ENCODE measurements around the gene ADAD1.

ADAD1 gene

DNA sequence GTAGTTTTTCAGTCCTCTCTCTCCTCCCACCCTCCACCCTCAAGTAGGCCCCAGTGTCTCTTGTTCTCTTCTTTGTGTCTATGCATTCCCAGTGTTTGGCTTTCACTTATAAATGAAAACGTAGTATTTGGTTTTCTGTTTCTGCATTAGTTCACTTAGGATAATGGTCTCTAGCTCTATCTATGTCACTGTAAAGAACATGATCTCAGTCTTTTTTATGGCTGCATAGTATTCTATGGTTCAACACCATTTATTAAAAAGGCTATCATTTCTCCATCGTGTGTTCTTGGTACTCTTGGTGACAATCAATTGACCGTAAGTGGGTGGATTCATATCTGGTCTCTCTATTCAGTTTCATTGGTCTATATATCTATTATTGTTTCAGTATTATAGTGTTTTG, 96.4 kb downstream of the ADAD1 start:
- DNase-seq (ENCODE audit: low read depth): no peak
- TF ChIP-seq, protein P1, sequence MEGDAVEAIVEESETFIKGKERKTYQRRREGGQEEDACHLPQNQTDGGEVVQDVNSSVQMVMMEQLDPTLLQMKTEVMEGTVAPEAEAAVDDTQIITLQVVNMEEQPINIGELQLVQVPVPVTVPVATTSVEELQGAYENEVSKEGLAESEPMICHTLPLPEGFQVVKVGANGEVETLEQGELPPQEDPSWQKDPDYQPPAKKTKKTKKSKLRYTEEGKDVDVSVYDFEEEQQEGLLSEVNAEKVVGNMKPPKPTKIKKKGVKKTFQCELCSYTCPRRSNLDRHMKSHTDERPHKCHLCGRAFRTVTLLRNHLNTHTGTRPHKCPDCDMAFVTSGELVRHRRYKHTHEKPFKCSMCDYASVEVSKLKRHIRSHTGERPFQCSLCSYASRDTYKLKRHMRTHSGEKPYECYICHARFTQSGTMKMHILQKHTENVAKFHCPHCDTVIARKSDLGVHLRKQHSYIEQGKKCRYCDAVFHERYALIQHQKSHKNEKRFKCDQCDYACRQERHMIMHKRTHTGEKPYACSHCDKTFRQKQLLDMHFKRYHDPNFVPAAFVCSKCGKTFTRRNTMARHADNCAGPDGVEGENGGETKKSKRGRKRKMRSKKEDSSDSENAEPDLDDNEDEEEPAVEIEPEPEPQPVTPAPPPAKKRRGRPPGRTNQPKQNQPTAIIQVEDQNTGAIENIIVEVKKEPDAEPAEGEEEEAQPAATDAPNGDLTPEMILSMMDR (IDR thresholded peaks at IDR 0.05; ENCODE audit: control insufficient read depth, insufficient read depth, low read depth, low read length, missing control alignments): no peak
- no peak overlapping the region for H3K4me3 ChIP-seq (ENCODE audit: control insufficient read depth, low read depth, low read length)

DNA sequence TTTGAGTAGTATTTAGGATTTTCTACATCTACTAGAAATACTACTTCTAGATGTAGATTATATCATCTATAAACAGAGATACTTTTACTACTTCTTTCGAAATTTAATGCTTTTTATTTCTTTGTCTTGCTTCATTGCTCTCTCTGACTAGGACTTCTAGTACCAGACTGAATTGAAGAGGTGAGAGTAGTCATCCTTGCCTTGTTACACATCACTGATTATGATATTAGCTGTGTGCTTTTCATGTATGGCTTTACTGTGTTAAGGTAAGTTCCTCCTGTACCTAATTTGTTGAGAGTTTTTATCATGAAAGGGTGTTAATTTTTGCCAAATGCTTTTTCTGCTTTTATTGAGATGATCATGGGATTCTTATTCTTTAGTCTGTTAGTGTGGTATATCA, 97.3 kb downstream of the ADAD1 start:
- no peak overlapping the region for H3K4me3 ChIP-seq (ENCODE audit: control insufficient read depth, low read depth, low read length)
- TF ChIP-seq, protein P1 (IDR thresholded peaks at IDR 0.05; ENCODE audit: control insufficient read depth, insufficient read depth, low read depth, low read length, missing control alignments): no peak
- DNase-seq (ENCODE audit: low read depth): no peak

DNA sequence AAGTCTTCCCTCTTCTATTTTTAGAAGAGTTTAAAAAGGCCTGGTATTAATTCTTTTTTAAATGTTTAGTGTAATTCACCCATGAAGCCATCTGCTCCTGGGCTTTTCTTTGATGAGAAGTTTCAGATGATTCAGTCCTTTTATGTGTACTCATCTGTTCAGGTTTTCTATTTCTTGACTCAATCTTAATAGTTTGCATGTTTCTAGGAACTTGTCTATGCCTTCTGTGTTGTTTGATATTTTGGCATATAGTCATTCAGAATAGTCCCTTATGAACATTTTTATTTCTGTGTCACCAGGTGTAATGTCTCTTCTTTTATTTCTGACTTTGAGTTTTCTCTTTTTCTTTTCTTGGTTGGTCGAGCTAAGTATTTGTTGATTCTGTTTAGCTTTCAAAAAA, 97.9 kb downstream of the ADAD1 start:
- TF ChIP-seq, protein P1 (IDR thresholded peaks at IDR 0.05; ENCODE audit: control insufficient read depth, insufficient read depth, low read depth, low read length, missing control alignments): no peak
- no peak overlapping the region for H3K4me3 ChIP-seq (ENCODE audit: control insufficient read depth, low read depth, low read length)
- no peak for DNase-seq (ENCODE audit: low read depth)
